Lower leg skin (tissue), 4 donors: Measurements from ENCODE around the gene CAB39. TPM values are rescaled to one million over a fixed set of nuclear protein-coding genes. Genes with fewer than 3 reads are reported as not detected.
A peak's percentile ranks its signal among the peaks of the same experiment; 100 is the strongest.

ENCODE experiments used
- DNase-seq, 2 donors: peaks; one replicate each; pipeline ENCODE4 v3.0.0-alpha.2; 2019; ENCODE audit warnings: low spot score in 2 of 2
- H3K4me3 ChIP-seq: fragments of 200-600 bp; sonication (generic); 2 replicates; pipeline ENCODE4 v1.5.1; 2017; ENCODE audit warnings: mild to moderate bottlenecking, low read depth; ENCODE audit not compliant: poor library complexity, severe bottlenecking
- POLR2A ChIP-seq, 2 donors: fragments of 450-650 bp; IDR thresholded peaks; one replicate each; pipeline ENCODE4 v1.6.1; 2016 to 2017; ENCODE audit warnings: antibody characterized with exemption in 2 of 2, mild to moderate bottlenecking in 1 of 2, moderate library complexity in 1 of 2
- whole genome bisulfite sequencing, 2 donors: methylation state at CpG; one replicate each; pipeline ENCODE4 v1.1.5; 2018; 5-methylcytosine and 5-hydroxymethylcytosine counted together
- intact Hi-C: fragments of 100-400 bp; cut with DNase I; formaldehyde crosslinking; loops from one replicate; pipeline ENCODE4 v1.15.0; 2023; ENCODE audit warnings: low total_unique reads
- total RNA-seq, 4 donors: library from RNA; depleted of rRNA; stranded (reverse); fragments of >200 nt; gene quantifications; one replicate each; pipeline ENCODE4 v1.1.0, GENCODE V29; 2016
- TF ChIP-seq, protein P1 (sequence below), 3 donors: fragments of 450-650 bp; IDR thresholded peaks; one replicate each; pipeline ENCODE4 v1.5.1; 2016; ENCODE audit warnings: antibody characterized with exemption in 3 of 3, mild to moderate bottlenecking in 3 of 3, moderate library complexity in 2 of 3

CAB39 gene
- total RNA-seq, 4 donors from 2014 or later = 65.5 to 74.7 (median 70.4) TPM

- TF ChIP-seq, protein P1, sequence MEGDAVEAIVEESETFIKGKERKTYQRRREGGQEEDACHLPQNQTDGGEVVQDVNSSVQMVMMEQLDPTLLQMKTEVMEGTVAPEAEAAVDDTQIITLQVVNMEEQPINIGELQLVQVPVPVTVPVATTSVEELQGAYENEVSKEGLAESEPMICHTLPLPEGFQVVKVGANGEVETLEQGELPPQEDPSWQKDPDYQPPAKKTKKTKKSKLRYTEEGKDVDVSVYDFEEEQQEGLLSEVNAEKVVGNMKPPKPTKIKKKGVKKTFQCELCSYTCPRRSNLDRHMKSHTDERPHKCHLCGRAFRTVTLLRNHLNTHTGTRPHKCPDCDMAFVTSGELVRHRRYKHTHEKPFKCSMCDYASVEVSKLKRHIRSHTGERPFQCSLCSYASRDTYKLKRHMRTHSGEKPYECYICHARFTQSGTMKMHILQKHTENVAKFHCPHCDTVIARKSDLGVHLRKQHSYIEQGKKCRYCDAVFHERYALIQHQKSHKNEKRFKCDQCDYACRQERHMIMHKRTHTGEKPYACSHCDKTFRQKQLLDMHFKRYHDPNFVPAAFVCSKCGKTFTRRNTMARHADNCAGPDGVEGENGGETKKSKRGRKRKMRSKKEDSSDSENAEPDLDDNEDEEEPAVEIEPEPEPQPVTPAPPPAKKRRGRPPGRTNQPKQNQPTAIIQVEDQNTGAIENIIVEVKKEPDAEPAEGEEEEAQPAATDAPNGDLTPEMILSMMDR (IDR thresholded peaks at IDR 0.05) = no peak
- no peak for TF ChIP-seq POLR2A (IDR thresholded peaks at IDR 0.05)
- intact Hi-C loops = no loop called here
- DNase-seq = no peak
- H3K4me3 ChIP-seq = no peak overlapping the region
- 94 to 95% methylated on average over 6 of the region's 6 CpGs for WGBS, 2 donors
Observed at GRCh38 chr2:230846360-230846759, 133.7 kb downstream of the CAB39 start.

GRCh38 chr2:230847883-230848388, 135.3 kb downstream of the CAB39 start:
- 6 to 9% methylated on average over 32 of the region's 32 CpGs for WGBS, 2 donors
- TF ChIP-seq POLR2A (IDR thresholded peaks at IDR 0.05) = no peak
- TF ChIP-seq, protein P1 (IDR thresholded peaks at IDR 0.05) = peak in 1 of 3 donors; percentile 77
- H3K4me3 ChIP-seq = no peak overlapping the region
- DNase-seq = peak; percentile 49 to 96
- intact Hi-C loops = no loop called here

DNA sequence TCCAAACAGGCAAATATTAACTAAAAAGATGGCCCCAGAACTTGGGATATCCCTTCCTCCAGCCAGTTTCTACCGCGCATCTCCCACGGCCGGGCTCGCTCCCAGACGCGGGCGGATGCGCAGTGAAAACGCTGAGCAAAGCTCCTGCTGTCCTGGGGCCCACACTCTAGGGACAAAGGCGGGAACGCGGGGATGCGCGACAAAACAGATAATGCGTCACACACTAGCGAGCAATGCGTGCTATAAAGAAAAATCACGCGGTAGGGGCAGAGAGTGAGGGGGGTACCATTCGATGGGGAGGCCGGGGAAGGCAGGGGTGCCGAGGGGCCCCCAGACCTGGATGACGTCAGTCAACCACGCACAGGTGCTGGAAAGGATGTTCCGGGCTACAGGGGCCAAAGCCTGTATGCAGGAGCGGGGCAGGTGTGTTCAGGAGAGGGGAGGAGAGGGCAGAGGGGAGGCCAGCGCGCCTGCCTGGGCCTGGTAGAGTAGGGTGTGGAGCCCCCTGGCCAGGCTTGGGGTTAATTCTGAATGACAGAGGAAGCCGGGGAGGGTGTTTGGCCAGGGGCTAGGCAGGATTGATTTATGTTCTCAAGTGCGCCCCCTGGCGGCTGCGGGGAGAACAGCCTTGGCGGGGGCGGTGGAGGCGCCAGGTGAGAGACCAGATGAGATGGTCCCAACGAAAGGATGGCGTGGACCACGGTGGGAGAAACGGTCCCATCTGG, 137.2 kb downstream of the CAB39 start:
- 64% methylated on average over 40 of the region's 40 CpGs for WGBS, 2 donors
- TF ChIP-seq, protein P1 (IDR thresholded peaks at IDR 0.05) = no peak
- no peak for TF ChIP-seq POLR2A (IDR thresholded peaks at IDR 0.05)
- H3K4me3 ChIP-seq = no peak overlapping the region
- intact Hi-C loops = no loop called here
- no peak for DNase-seq

- DNase-seq = no peak
- intact Hi-C loops = no loop called here
- no peak overlapping the region for H3K4me3 ChIP-seq
- 67 to 77% methylated on average over 7 of the region's 7 CpGs for WGBS, 2 donors
- no peak for TF ChIP-seq POLR2A (IDR thresholded peaks at IDR 0.05)
- TF ChIP-seq, protein P1 (IDR thresholded peaks at IDR 0.05) = no peak
Observed at GRCh38 chr2:230850358-230850658, 137.7 kb downstream of the CAB39 start.

DNA sequence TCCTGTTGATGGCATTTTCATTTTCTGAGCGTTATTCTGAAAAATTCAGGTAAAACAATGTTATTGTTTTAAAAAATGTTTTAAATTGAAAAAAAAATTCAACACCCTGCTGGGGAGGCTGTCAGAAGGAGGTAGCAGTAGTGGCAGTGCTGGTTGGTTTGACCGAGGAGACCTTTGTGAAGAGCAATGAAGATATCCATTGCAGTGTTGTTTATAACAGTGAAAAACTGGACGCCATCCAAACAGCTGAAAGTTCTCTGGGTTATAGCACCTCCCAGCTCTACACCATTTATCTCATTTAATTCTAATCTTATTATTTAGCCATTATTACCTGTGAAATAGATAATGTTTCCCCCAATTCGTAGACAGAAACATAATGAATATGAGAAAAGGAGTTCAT, 139.5 kb downstream of the CAB39 start:
- no peak for DNase-seq
- intact Hi-C loops = no loop called here
- TF ChIP-seq, protein P1 (IDR thresholded peaks at IDR 0.05) = no peak
- TF ChIP-seq POLR2A (IDR thresholded peaks at IDR 0.05) = no peak
- 88 to 91% methylated on average over 4 of the region's 4 CpGs for WGBS, 2 donors
- no peak overlapping the region for H3K4me3 ChIP-seq
